GM12878 (cell line): Measurements from ENCODE around the gene RNF152. TPM values are rescaled to one million over a fixed set of nuclear protein-coding genes. Genes with fewer than 3 reads are reported as not detected.

ENCODE experiments used
- ATAC-seq: fragments of 200-7000 bp; cut with Tn5 transposase; 3 replicates; pipeline ENCODE4 v1.9.1; 2020; ENCODE audit warnings: mild to moderate bottlenecking, moderate library complexity
- BruUV-seq: library from RNA; stranded (reverse); fragments of 400-500 nt; replicated peaks from 2 replicates; lab custom pipeline; 2021; lab: Mats Ljungman, UMichigan
- CTCF ChIA-PET: fragments of 300-600 bp; sonication (Branson Sonifier 250); formaldehyde crosslinking; extraction: SDS; loops from one replicate; lab custom pipeline; 2021; ENCODE audit warnings: inconsistent platforms; lab: Yijun Ruan, JAX
- POLR2A ChIA-PET: fragments of 350-600 bp; formaldehyde crosslinking; extraction: SDS; loops from one replicate; lab custom pipeline; 2021; ENCODE audit warnings: inconsistent platforms; lab: Charles Lee
- RAD21 ChIA-PET: fragments of 300-600 bp; sonication (Branson Sonifier 250); formaldehyde crosslinking; loops from one replicate; lab custom pipeline; 2023; ENCODE audit warnings: antibody characterized with exemption; ENCODE audit not compliant: unreplicated experiment; lab: Charles Lee
- SMC1A ChIA-PET: fragments of 300-600 bp; sonication (Branson Sonifier 250); formaldehyde crosslinking; loops from one replicate; lab custom pipeline; 2023; ENCODE audit not compliant: unreplicated experiment, uncharacterized antibody; lab: Charles Lee
- DNase-seq: peaks from one replicate; pipeline ENCODE4 v3.0.0-alpha.2; 2011; ENCODE audit warnings: low read depth, low spot score
- FAIRE-seq: peaks from 3 replicates; lab custom pipeline; 2011; peaks lifted over from hg19 to GRCh38; lab: Jason Lieb, UNC
- H2AFZ ChIP-seq: 2 replicates; pipeline ENCODE4 v1.6.0; 2011; ENCODE audit warnings: low read depth, low read length, control low read depth; ENCODE audit not compliant: control insufficient read depth
- H3K27ac ChIP-seq: 2 replicates; pipeline ENCODE4 v1.5.1; 2011; ENCODE audit warnings: control low read depth; ENCODE audit not compliant: control insufficient read depth, insufficient read depth
- H3K27me3 ChIP-seq, 2 experiments: replicated peaks in 1 of 2; 2 replicates each; pipeline versions ENCODE4 v1.6.0 to v1.6.1; 2011; ENCODE audit warnings: low read length in 1 of 2; ENCODE audit not compliant: control insufficient read depth in 2 of 2, insufficient read depth in 2 of 2
- H3K36me3 ChIP-seq, 2 experiments: 2 replicates each; pipeline ENCODE4 v1.5.1; 2011; ENCODE audit warnings: low read length in 1 of 2; ENCODE audit not compliant: control insufficient read depth in 2 of 2, insufficient read depth in 2 of 2
- H3K4me1 ChIP-seq: 2 replicates; pipeline ENCODE4 v1.6.1; 2011; ENCODE audit warnings: mild to moderate bottlenecking, low read length, moderate library complexity, mixed read lengths; ENCODE audit not compliant: control insufficient read depth, insufficient read depth
- H3K4me2 ChIP-seq: 2 replicates; pipeline ENCODE4 v1.6.0; 2011; ENCODE audit warnings: control low read depth; ENCODE audit not compliant: control insufficient read depth, insufficient read depth
- H3K4me3 ChIP-seq: fragments of 200-600 bp; sonication (generic); 2 replicates; pipeline ENCODE4 v1.5.1; 2016
- H3K79me2 ChIP-seq: 2 replicates; pipeline ENCODE4 v1.6.0; 2011; ENCODE audit warnings: low read length; ENCODE audit not compliant: control insufficient read depth, insufficient read depth
- H3K9ac ChIP-seq: 2 replicates; pipeline ENCODE4 v1.8.0; 2011; ENCODE audit warnings: low read length, control low read depth, mixed read lengths; ENCODE audit not compliant: control insufficient read depth, insufficient read depth
- H3K9me3 ChIP-seq: replicated peaks from 3 replicates; pipeline ENCODE4 v1.5.1; 2011; ENCODE audit warnings: mild to moderate bottlenecking, low read length; ENCODE audit not compliant: control insufficient read depth, insufficient read depth
- H4K20me1 ChIP-seq: 2 replicates; pipeline ENCODE4 v1.6.0; 2011; ENCODE audit not compliant: control insufficient read depth, insufficient read depth
- BACH1 ChIP-seq: fragments of 450-650 bp; IDR thresholded peaks from 2 replicates; pipeline ENCODE4 v1.6.1; 2017; ENCODE audit warnings: mild to moderate bottlenecking, borderline replicate concordance
- FOXK2 ChIP-seq: fragments of 450-650 bp; IDR thresholded peaks from 2 replicates; pipeline ENCODE4 v1.6.1; 2017; ENCODE audit warnings: mild to moderate bottlenecking, moderate library complexity
- HDAC6 ChIP-seq: fragments of 200-600 bp; sonication (generic); IDR thresholded peaks from one replicate; pipeline ENCODE4 v1.8.0; 2017; ENCODE audit warnings: antibody characterized with exemption; ENCODE audit not compliant: unreplicated experiment
- KDM1A ChIP-seq: fragments of 200-600 bp; sonication (generic); IDR thresholded peaks from 2 replicates; pipeline ENCODE4 v1.6.1; 2016; ENCODE audit warnings: borderline replicate concordance
- NFYA ChIP-seq: IDR thresholded peaks from 2 replicates; pipeline ENCODE4 v1.6.1; 2011; ENCODE audit warnings: low read depth, mild to moderate bottlenecking, low read length, improper control_type of control experiment, borderline replicate concordance
- POLR2A ChIP-seq: IDR thresholded peaks from 2 replicates; pipeline ENCODE4 v1.6.1; 2011; ENCODE audit warnings: low read depth, mild to moderate bottlenecking, low read length
- RB1 ChIP-seq: fragments of 450-650 bp; formaldehyde crosslinking; IDR thresholded peaks from 2 replicates; pipeline ENCODE4 v1.6.1; 2017; ENCODE audit warnings: mild to moderate bottlenecking, borderline replicate concordance
- SKIL ChIP-seq: fragments of 450-650 bp; IDR thresholded peaks from 2 replicates; pipeline ENCODE4 v1.6.1; 2017; ENCODE audit warnings: mild to moderate bottlenecking, low read depth, inconsistent platforms; ENCODE audit not compliant: poor library complexity, severe bottlenecking
- SMC3 ChIP-seq: IDR thresholded peaks from 2 replicates; pipeline ENCODE4 v1.6.1; 2011; ENCODE audit warnings: low read length, improper control_type of control experiment, borderline replicate concordance
- TCF3 ChIP-seq: IDR thresholded peaks from 2 replicates; pipeline ENCODE4 v1.6.1; 2012; ENCODE audit warnings: low read depth, mild to moderate bottlenecking, low read length, borderline replicate concordance; ENCODE audit not compliant: insufficient read depth
- ZNF217 ChIP-seq: fragments of 450-650 bp; IDR thresholded peaks from 2 replicates; pipeline ENCODE4 v1.6.1; 2017; ENCODE audit warnings: antibody characterized with exemption, mild to moderate bottlenecking
- WGBS: methylation state at CpG from one replicate; pipeline ENCODE4 v1.1.6; 2016; ENCODE audit warnings: low lambda C conversion rate; ENCODE audit not compliant: insufficient replicate concordance, insufficient coverage; ENCODE audit errors: missing lambda C conversion rate; 5-methylcytosine and 5-hydroxymethylcytosine counted together
- in situ Hi-C: fragments of 300-500 bp; cut with MboI; formaldehyde crosslinking; loops from 9 replicates; pipeline ENCODE4 v1.14.3; 2018; ENCODE audit warnings: mixed read lengths
- intact Hi-C: fragments of 100-400 bp; cut with micrococcal nuclease; formaldehyde crosslinking; loops from one replicate; pipeline ENCODE4 v1.14.2; 2022; ENCODE audit not compliant: unreplicated experiment
- polyA plus RNA-seq, 11 experiments: library from polyadenylated mRNA; depleted of rRNA in 4 of 11; unstranded in 6 of 11; stranded (reverse) in 5 of 11; fragments of >200 nt; fragmentation: Nextera tagmentation in 4 of 11; fragmentation: Illumina TruSeq in 1 of 11; extraction: Ambion mirVana in 4 of 11; extraction: Trizol in 1 of 11; gene quantifications; 1 replicate in 1 of 11; 2 replicates in 10 of 11; pipeline versions ENCODE4 v1.2.1 to v1.2.3, GENCODE V29; 2011 to 2016; ENCODE audit warnings: inconsistent platforms in 2 of 11, missing spikeins in 2 of 11, low read depth in 1 of 11
- total RNA-seq, 4 experiments: library from RNA; depleted of rRNA in 3 of 4; stranded (reverse); fragments of >200 nt in 3 of 4; fragmentation: Illumina TruSeq in 1 of 4; extraction: Trizol in 1 of 4; gene quantifications; 2 replicates each; pipeline versions ENCODE4 v1.2.1 to v1.2.3, GENCODE V29; 2013 to 2021

The RNF152 gene
- total and polyA plus RNA-seq, 10 of the 15 experiments (the other 5 are each of a cell fraction or from before 2014, with no cell fraction given) = under 0.01 to 0.07 (median 0.03) TPM; not detected in 7

- TF ChIP-seq SKIL (no peak), FOXK2 (no peak), ZNF217 (no peak), HDAC6 (no peak), NFYA (no peak), BACH1 (no peak), SMC3 (no peak), POLR2A (no peak)
These were observed 126.4 kb downstream of the RNF152 start (continued) for GRCh38 chr18:61766266-61766884.

DNA sequence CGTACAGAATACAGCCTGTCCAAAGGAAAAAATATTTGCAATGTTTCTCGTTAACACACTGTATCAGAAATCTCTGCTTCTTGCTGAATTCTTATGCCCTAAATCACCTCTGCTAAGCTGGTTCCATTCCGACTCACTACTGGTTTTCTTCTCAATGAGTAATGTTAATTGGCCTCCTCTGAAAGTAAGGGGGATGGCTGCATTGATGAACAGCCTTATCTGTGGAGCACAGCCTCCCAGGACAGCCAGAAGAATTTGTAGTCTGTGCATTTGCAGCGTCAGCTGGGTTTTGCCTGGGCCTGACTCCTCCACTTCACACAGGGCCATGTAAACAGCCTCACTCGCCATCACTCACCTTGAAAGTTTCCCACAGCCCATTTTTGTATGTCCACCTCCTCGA lies 127.7 kb downstream of the RNF152 start:
- DNase-seq (no peak), ATAC-seq (peak; percentile 27; the same call in 2 of the 3 replicates), FAIRE-seq (no peak)
- no TSS peak for BruUV-seq
- no peak for TF ChIP-seq TCF3
- no peak for TF ChIP-seq ZNF217
- TF ChIP-seq KDM1A = no peak
- TF ChIP-seq RB1 = no peak
- Histone ChIP-seq H3K9me3 (no peaks in the 10 kb centered on the region; the same call in 1 of the 3 replicates), H3K4me3 (no peak overlapping the region), H3K9ac (no peak overlapping the region), H3K27ac (no peak overlapping the region), H4K20me1 (no peaks in the 10 kb centered on the region), H3K27me3 (no peaks in the 10 kb centered on the region), H2AFZ (no peak overlapping the region), H3K4me1 (no peaks in the 10 kb centered on the region), H3K79me2 (no peaks in the 10 kb centered on the region), H3K4me2 (no peak overlapping the region), H3K36me3 (no peaks in the 10 kb centered on the region)
- ChIA-PET SMC1A (no interaction called here), RAD21 (no interaction called here), CTCF (no interaction called here), POLR2A (no interaction called here)
- in situ Hi-C loops (no loop called here), intact Hi-C loops (no loop called here)
- 32% methylated on average over 6 of the region's 6 CpGs for WGBS
